Hepatocyte (in vitro differentiated cells): Measurements from ENCODE around the gene GPR153.

Source experiments
- CTCF ChIP-seq: fragments of 200-600 bp; sonication (generic); IDR thresholded peaks from 2 replicates; pipeline ENCODE4 v1.5.1; 2016; ENCODE audit warnings: antibody characterized with exemption, mild to moderate bottlenecking; ENCODE audit not compliant: poor library complexity
- EZH2 ChIP-seq: fragments of 200-600 bp; sonication (generic); IDR thresholded peaks from 2 replicates; pipeline ENCODE4 v1.6.1; 2016; ENCODE audit warnings: antibody characterized with exemption, mild to moderate bottlenecking, borderline replicate concordance

- TF ChIP-seq CTCF (no peak), EZH2 (no peak)
Measured at GRCh38 chr1:6198646-6199297, 62.1 kb downstream of the GPR153 start.
